ENCODE measurements around the gene ITPK1. TPM values are rescaled to one million over a fixed set of nuclear protein-coding genes. Genes with fewer than 3 reads are reported as not detected.

Gene ITPK1
- total RNA-seq, 1 experiment from 2014 or later: 25.9 TPM

GRCh38 chr14:93054006-93054405, 61.7 kb downstream of the ITPK1 start:
- in situ Hi-C loops (cut with HindIII; ENCODE audit: low pct_unique_long_range_greater_than_20kb, low sequenced_read_pairs) (no loop called here), intact Hi-C loops (cut with micrococcal nuclease; ENCODE audit: unreplicated experiment) (no loop called here)
- ChIA-PET POLR2A (no interaction called here), CTCF (no interaction called here)
- H3K9me3 ChIP-seq (ENCODE audit: control insufficient read depth, insufficient read depth, low read depth, low read length): no peaks in the 10 kb centered on the region
- ATAC-seq (no peak), DNase-seq (ENCODE audit: low read depth, low spot score) (no peak)
- H3K36me3 ChIP-seq (ENCODE audit: control insufficient read depth, insufficient read depth, low read length): no peaks in the 10 kb centered on the region
- no peaks in the 10 kb centered on the region for H3K27me3 ChIP-seq (ENCODE audit: control insufficient read depth, insufficient read depth, low read length)
- TF ChIP-seq, protein P1, sequence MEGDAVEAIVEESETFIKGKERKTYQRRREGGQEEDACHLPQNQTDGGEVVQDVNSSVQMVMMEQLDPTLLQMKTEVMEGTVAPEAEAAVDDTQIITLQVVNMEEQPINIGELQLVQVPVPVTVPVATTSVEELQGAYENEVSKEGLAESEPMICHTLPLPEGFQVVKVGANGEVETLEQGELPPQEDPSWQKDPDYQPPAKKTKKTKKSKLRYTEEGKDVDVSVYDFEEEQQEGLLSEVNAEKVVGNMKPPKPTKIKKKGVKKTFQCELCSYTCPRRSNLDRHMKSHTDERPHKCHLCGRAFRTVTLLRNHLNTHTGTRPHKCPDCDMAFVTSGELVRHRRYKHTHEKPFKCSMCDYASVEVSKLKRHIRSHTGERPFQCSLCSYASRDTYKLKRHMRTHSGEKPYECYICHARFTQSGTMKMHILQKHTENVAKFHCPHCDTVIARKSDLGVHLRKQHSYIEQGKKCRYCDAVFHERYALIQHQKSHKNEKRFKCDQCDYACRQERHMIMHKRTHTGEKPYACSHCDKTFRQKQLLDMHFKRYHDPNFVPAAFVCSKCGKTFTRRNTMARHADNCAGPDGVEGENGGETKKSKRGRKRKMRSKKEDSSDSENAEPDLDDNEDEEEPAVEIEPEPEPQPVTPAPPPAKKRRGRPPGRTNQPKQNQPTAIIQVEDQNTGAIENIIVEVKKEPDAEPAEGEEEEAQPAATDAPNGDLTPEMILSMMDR (IDR thresholded peaks at IDR 0.05): no peak
- TF ChIP-seq POLR2AphosphoS5 (IDR thresholded peaks at IDR 0.05; ENCODE audit: low read depth, low read length): no peak
- no peak for TF ChIP-seq SIN3A (IDR thresholded peaks at IDR 0.05; ENCODE audit: borderline replicate concordance, insufficient read depth, low read depth, low read length)
- no peak for TF ChIP-seq TCF7L2 (IDR thresholded peaks at IDR 0.05; ENCODE audit: low read depth, low read length)
- no peak overlapping the region for H3K27ac ChIP-seq (ENCODE audit: low read length)
- no peak overlapping the region for H3K4me3 ChIP-seq (ENCODE audit: low read depth in 2 of 2, low read length in 2 of 2)
- H3K4me1 ChIP-seq (ENCODE audit: control insufficient read depth, insufficient read depth, low read length): peaks cover 3% of the 10 kb centered on the region; the same call in 1 of the 2 replicates
- no TSS peak for BruUV-seq (replicated peaks)

- ATAC-seq: no peak
- H3K27ac ChIP-seq (ENCODE audit: low read length): no peak overlapping the region
Measured at GRCh38 chr14:93051600-93052546, 63.9 kb downstream of the ITPK1 start.

More at GRCh38 chr14:93051600-93052546, 63.9 kb downstream of the ITPK1 start:
- TF ChIP-seq SIN3A (IDR thresholded peaks at IDR 0.05; ENCODE audit: borderline replicate concordance, insufficient read depth, low read depth, low read length) (no peak), POLR2AphosphoS5 (IDR thresholded peaks at IDR 0.05; ENCODE audit: low read depth, low read length) (no peak), TCF7L2 (IDR thresholded peaks at IDR 0.05; ENCODE audit: low read depth, low read length) (no peak)
- TF ChIP-seq, protein P2, sequence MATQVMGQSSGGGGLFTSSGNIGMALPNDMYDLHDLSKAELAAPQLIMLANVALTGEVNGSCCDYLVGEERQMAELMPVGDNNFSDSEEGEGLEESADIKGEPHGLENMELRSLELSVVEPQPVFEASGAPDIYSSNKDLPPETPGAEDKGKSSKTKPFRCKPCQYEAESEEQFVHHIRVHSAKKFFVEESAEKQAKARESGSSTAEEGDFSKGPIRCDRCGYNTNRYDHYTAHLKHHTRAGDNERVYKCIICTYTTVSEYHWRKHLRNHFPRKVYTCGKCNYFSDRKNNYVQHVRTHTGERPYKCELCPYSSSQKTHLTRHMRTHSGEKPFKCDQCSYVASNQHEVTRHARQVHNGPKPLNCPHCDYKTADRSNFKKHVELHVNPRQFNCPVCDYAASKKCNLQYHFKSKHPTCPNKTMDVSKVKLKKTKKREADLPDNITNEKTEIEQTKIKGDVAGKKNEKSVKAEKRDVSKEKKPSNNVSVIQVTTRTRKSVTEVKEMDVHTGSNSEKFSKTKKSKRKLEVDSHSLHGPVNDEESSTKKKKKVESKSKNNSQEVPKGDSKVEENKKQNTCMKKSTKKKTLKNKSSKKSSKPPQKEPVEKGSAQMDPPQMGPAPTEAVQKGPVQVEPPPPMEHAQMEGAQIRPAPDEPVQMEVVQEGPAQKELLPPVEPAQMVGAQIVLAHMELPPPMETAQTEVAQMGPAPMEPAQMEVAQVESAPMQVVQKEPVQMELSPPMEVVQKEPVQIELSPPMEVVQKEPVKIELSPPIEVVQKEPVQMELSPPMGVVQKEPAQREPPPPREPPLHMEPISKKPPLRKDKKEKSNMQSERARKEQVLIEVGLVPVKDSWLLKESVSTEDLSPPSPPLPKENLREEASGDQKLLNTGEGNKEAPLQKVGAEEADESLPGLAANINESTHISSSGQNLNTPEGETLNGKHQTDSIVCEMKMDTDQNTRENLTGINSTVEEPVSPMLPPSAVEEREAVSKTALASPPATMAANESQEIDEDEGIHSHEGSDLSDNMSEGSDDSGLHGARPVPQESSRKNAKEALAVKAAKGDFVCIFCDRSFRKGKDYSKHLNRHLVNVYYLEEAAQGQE (IDR thresholded peaks at IDR 0.05; ENCODE audit: insufficient read depth in 1 of 2, low read depth in 2 of 2, low read length in 1 of 2): no peak
- TF ChIP-seq, protein P1 (IDR thresholded peaks at IDR 0.05): no peak
- peaks cover under 1% of the 10 kb centered on the region; the same call in 1 of the 2 replicates for H3K4me1 ChIP-seq (ENCODE audit: control insufficient read depth, insufficient read depth, low read length)
- intact Hi-C loops (cut with micrococcal nuclease; ENCODE audit: unreplicated experiment) (no loop called here), in situ Hi-C loops (cut with HindIII; ENCODE audit: low pct_unique_long_range_greater_than_20kb, low sequenced_read_pairs) (no loop called here)
- no peaks in the 10 kb centered on the region for H3K9me3 ChIP-seq (ENCODE audit: control insufficient read depth, insufficient read depth, low read depth, low read length)
- no peaks in the 10 kb centered on the region for H3K36me3 ChIP-seq (ENCODE audit: control insufficient read depth, insufficient read depth, low read length)
- no TSS peak for BruUV-seq (replicated peaks)
- POLR2A ChIA-PET: no interaction called here
- no peaks in the 10 kb centered on the region for H3K27me3 ChIP-seq (ENCODE audit: control insufficient read depth, insufficient read depth, low read length)
- CTCF ChIA-PET: no interaction called here
- DNase-seq (ENCODE audit: low read depth, low spot score): no peak
- H3K4me3 ChIP-seq (ENCODE audit: low read depth in 2 of 2, low read length in 2 of 2): no peak overlapping the region

Data from Panc1 (cell line).